HUDEP-2 (cell line): ENCODE results near the gene ARHGAP23.
"Not testable (repeated sequence)": the region's sequence is repeated elsewhere in the genome, so short reads cannot be mapped to it uniquely, and the experiment has no call there.

ENCODE experiments used
- DNase-seq, 76 experiments: peaks; one replicate each; lab custom pipeline; 2025; ENCODE audit not compliant: unreplicated experiment in 76 of 76; lab: John Stamatoyannopoulos, UW

Gene ARHGAP23

GRCh38 chr17:38460082-38460715 lies 31.9 kb downstream of the ARHGAP23 start:
- DNase-seq = peak in 75 of 76 experiments; percentile 44 to 92 (median 79)

GRCh38 chr17:38460716-38461630 lies 32.7 kb downstream of the ARHGAP23 start:
- DNase-seq = peak in 62 of 76 experiments; percentile 38 to 92 (median 77)

GRCh38 chr17:38461683-38462082 lies 33.4 kb downstream of the ARHGAP23 start:
- no peak for DNase-seq

GRCh38 chr17:38463451-38463858 lies 35.2 kb downstream of the ARHGAP23 start:
- DNase-seq = peak in 39 of 76 experiments; percentile 9 to 55 (median 32)

GRCh38 chr17:38464251-38464722 lies 36.0 kb downstream of the ARHGAP23 start:
- DNase-seq = peak in 48 of 76 experiments; percentile 6 to 72 (median 46)

- peak in 70 of 76 experiments; percentile 25 to 89 (median 70) for DNase-seq
Observed at GRCh38 chr17:38464723-38465390, 36.6 kb downstream of the ARHGAP23 start.

GRCh38 chr17:38465391-38466345 lies 37.4 kb downstream of the ARHGAP23 start:
- no peak for DNase-seq

- no peak for DNase-seq
Observed at GRCh38 chr17:38466346-38467315, 38.4 kb downstream of the ARHGAP23 start.

- DNase-seq = no peak
Observed at GRCh38 chr17:38467491-38467890, 39.2 kb downstream of the ARHGAP23 start.

GRCh38 chr17:38469875-38470274 lies 41.6 kb downstream of the ARHGAP23 start:
- peak in 2 of 76 experiments; percentile 8 to 10 for DNase-seq

- peak in 1 of 76 experiments; percentile 1 for DNase-seq
Observed at GRCh38 chr17:38471253-38471652, 43.0 kb downstream of the ARHGAP23 start.

- peak in 51 of 76 experiments; percentile 11 to 62 (median 37) for DNase-seq
Observed at GRCh38 chr17:38474666-38475065, 46.4 kb downstream of the ARHGAP23 start.

GRCh38 chr17:38476549-38476948 lies 48.3 kb downstream of the ARHGAP23 start:
- DNase-seq = peak in 5 of 76 experiments; percentile 3 to 15 (median 6)

GRCh38 chr17:38477417-38477816 lies 49.2 kb downstream of the ARHGAP23 start:
- DNase-seq = not testable (repeated sequence)

- DNase-seq = not testable (repeated sequence)
Observed at GRCh38 chr17:38477951-38478350, 49.7 kb downstream of the ARHGAP23 start.

GRCh38 chr17:38478667-38479066 lies 50.4 kb downstream of the ARHGAP23 start:
- DNase-seq = not testable (repeated sequence)

- DNase-seq = not testable (repeated sequence)
Observed at GRCh38 chr17:38482039-38482699, 53.9 kb downstream of the ARHGAP23 start.

GRCh38 chr17:38482700-38483043 lies 54.4 kb downstream of the ARHGAP23 start:
- DNase-seq = not testable (repeated sequence)
